Loucy (cell line): Measurements from ENCODE around the gene PAX5.

ENCODE experiments used
- H2AFZ ChIP-seq: fragments of 200-600 bp; sonication (generic); 2 replicates; pipeline ENCODE4 v1.6.0; 2016; ENCODE audit warnings: antibody characterized with exemption, mild to moderate bottlenecking, low read length, moderate library complexity
- H3F3A ChIP-seq: fragments of 200-600 bp; 2 replicates; pipeline ENCODE4 v1.6.0; 2016; ENCODE audit warnings: antibody characterized with exemption, low read depth, mild to moderate bottlenecking
- H3K27me3 ChIP-seq: fragments of 200-600 bp; sonication (generic); 2 replicates; pipeline ENCODE4 v1.6.1; 2014; ENCODE audit warnings: low read length, mild to moderate bottlenecking; ENCODE audit not compliant: insufficient read depth, poor library complexity, severe bottlenecking
- H3K36me3 ChIP-seq: fragments of 200-600 bp; sonication (generic); 2 replicates; pipeline ENCODE4 v1.6.1; 2016; ENCODE audit warnings: low read length; ENCODE audit not compliant: insufficient read depth
- H3K4me1 ChIP-seq: fragments of 200-600 bp; sonication (generic); 2 replicates; pipeline ENCODE4 v1.5.1; 2014; ENCODE audit warnings: low read length, mild to moderate bottlenecking; ENCODE audit not compliant: insufficient read depth, poor library complexity, severe bottlenecking
- H3K4me2 ChIP-seq: fragments of 200-600 bp; sonication (generic); 2 replicates; pipeline ENCODE4 v1.6.0; 2014; ENCODE audit warnings: antibody characterized with exemption, low read length, low read depth, mild to moderate bottlenecking; ENCODE audit not compliant: poor library complexity, severe bottlenecking
- H3K4me3 ChIP-seq: fragments of 200-600 bp; sonication (generic); 2 replicates; pipeline ENCODE4 v1.5.1; 2014; ENCODE audit warnings: low read length, mild to moderate bottlenecking, mixed read lengths; ENCODE audit not compliant: poor library complexity, severe bottlenecking
- H3K79me2 ChIP-seq: fragments of 200-600 bp; sonication (generic); 2 replicates; pipeline ENCODE4 v1.6.1; 2014; ENCODE audit warnings: low read length; ENCODE audit not compliant: insufficient read depth
- H3K9ac ChIP-seq: fragments of 200-600 bp; sonication (generic); 2 replicates; pipeline ENCODE4 v1.6.0; 2014; ENCODE audit warnings: mild to moderate bottlenecking, low read depth, low read length, moderate library complexity; ENCODE audit not compliant: poor library complexity, severe bottlenecking
- H3K9me2 ChIP-seq: fragments of 200-600 bp; sonication (generic); replicated peaks from 2 replicates; pipeline ENCODE4 v1.6.1; 2016; ENCODE audit warnings: low read depth, low read length, mixed read lengths
- H3K9me3 ChIP-seq: fragments of 200-600 bp; sonication (generic); 2 replicates; pipeline ENCODE4 v1.6.1; 2014; ENCODE audit warnings: mild to moderate bottlenecking, antibody characterized with exemption, low read length, low read depth; ENCODE audit not compliant: insufficient read depth
- H4K20me1 ChIP-seq: fragments of 200-600 bp; sonication (generic); 2 replicates; pipeline ENCODE4 v1.6.0; 2014; ENCODE audit warnings: antibody characterized with exemption, low read length, mild to moderate bottlenecking; ENCODE audit not compliant: insufficient read depth, poor library complexity, severe bottlenecking
- EZH2phosphoT487 ChIP-seq: fragments of 200-600 bp; IDR thresholded peaks from 2 replicates; pipeline ENCODE4 v1.6.1; 2018; ENCODE audit warnings: antibody characterized with exemption, mild to moderate bottlenecking, moderate library complexity, borderline replicate concordance
- TF ChIP-seq, protein P1 (sequence below): fragments of 200-600 bp; sonication (generic); conservative IDR thresholded peaks from 2 replicates; pipeline ENCODE4 v1.5.1; 2014; ENCODE audit warnings: mild to moderate bottlenecking, antibody characterized with exemption, low read length

The PAX5 gene

GRCh38 chr9:36822201-36822600 is 211.9 kb downstream of the PAX5 start:
- Histone ChIP-seq H4K20me1 (no peaks in the 10 kb centered on the region), H3K4me2 (no peak overlapping the region), H3K27me3 (no peaks in the 10 kb centered on the region)

DNA sequence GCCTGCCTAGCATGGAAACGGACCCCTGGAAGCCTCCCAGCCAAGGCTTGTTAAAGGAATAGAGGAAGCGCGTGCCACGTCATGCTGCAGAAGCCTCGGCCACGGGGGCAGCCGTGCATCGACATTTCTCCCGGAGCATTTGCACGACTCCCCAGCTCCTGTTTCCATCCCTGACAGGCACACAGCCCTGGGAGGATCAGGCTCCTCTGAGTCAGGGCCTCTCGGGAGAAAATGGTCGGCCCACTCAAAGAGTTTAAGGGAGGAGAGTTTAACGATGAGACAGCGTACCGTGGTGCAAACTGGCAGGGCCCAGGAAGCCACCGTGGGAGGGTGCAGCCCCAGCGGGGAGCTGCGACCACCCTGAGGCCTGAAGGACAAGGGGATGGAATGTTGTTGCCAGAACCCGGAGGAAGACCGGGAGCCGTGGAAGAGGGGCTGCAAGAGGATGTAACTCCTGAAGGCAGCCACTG is 213.6 kb downstream of the PAX5 start:
- no peak for TF ChIP-seq EZH2phosphoT487
- TF ChIP-seq, protein P1, sequence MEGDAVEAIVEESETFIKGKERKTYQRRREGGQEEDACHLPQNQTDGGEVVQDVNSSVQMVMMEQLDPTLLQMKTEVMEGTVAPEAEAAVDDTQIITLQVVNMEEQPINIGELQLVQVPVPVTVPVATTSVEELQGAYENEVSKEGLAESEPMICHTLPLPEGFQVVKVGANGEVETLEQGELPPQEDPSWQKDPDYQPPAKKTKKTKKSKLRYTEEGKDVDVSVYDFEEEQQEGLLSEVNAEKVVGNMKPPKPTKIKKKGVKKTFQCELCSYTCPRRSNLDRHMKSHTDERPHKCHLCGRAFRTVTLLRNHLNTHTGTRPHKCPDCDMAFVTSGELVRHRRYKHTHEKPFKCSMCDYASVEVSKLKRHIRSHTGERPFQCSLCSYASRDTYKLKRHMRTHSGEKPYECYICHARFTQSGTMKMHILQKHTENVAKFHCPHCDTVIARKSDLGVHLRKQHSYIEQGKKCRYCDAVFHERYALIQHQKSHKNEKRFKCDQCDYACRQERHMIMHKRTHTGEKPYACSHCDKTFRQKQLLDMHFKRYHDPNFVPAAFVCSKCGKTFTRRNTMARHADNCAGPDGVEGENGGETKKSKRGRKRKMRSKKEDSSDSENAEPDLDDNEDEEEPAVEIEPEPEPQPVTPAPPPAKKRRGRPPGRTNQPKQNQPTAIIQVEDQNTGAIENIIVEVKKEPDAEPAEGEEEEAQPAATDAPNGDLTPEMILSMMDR = no peak

More at GRCh38 chr9:36822201-36822600, 211.9 kb downstream of the PAX5 start:
- Histone ChIP-seq H3K9me3 (no peaks in the 10 kb centered on the region), H3K36me3 (no peaks in the 10 kb centered on the region), H3K4me1 (no peaks in the 10 kb centered on the region), H3K4me3 (no peak overlapping the region), H3K9ac (no peak overlapping the region), H3K9me2 (no peaks in the 10 kb centered on the region), H3K79me2 (no peaks in the 10 kb centered on the region), H3F3A (no peaks in the 10 kb centered on the region), H2AFZ (no peak overlapping the region)
- no peak for TF ChIP-seq EZH2phosphoT487

DNA sequence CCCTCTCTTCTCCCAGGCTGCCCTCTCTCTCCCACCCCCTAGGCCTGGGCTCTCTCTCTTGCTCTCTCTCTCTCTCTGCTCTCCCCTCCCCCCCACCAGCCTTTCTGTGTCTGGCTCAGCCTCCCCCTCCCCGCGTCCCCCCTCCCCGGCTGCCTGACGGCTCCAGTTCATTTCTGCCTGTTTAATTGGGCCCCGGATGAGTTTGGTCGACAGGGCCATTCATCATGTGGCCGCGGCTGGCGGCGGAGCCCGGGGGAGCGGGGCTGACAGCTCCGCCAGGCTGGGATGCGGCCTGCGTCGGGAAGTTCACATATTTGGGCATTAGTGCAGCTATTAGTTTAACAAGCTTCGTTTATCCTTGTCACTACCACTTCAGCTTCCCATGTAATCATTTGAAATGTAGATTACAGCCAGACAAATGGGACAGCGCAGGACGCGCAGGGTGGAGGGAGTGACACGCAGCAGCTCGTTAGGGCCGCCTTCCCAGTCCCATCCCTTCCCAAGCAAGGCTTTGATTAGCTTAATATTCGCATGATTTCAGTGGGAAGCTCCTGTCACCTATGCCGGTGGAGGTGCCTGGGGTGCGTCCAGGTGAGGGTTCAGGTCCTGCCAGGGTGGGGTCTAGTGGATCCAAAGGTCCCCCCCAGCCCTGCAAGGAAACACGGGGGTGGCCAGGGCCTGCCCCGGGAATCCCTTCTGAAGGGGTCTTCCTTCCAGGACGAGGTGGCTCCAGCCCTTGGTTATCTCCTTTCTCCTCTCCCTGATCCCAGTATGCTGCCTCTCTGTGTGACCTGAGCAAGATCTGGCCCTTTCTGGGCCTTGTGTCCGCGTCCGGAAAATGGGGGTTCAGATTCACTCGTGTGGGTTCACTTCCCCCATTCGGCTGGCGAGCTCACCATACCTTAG is 214.8 kb downstream of the PAX5 start:
- H3K27me3 ChIP-seq = no peaks in the 10 kb centered on the region
- H3K79me2 ChIP-seq = no peaks in the 10 kb centered on the region
- no peak overlapping the region for H3K4me2 ChIP-seq
- H3K9me3 ChIP-seq = no peaks in the 10 kb centered on the region
- H3K9me2 ChIP-seq = no peaks in the 10 kb centered on the region
- peaks cover 4% of the 10 kb centered on the region for H3K4me1 ChIP-seq
- H3F3A ChIP-seq = no peaks in the 10 kb centered on the region
- H3K9ac ChIP-seq = no peak overlapping the region
- no peak overlapping the region for H3K4me3 ChIP-seq
- H3K36me3 ChIP-seq = no peaks in the 10 kb centered on the region
- H4K20me1 ChIP-seq = no peaks in the 10 kb centered on the region
- TF ChIP-seq, protein P1 = no peak
- TF ChIP-seq EZH2phosphoT487 = no peak
- no peak overlapping the region for H2AFZ ChIP-seq

More for the DNA sequence above, 213.6 kb downstream of the PAX5 start:
- Histone ChIP-seq H3K9me3 (no peaks in the 10 kb centered on the region), H2AFZ (no peak overlapping the region), H3K36me3 (no peaks in the 10 kb centered on the region), H3K9me2 (no peaks in the 10 kb centered on the region), H4K20me1 (no peaks in the 10 kb centered on the region), H3K9ac (no peak overlapping the region), H3K27me3 (no peaks in the 10 kb centered on the region), H3K4me1 (no peaks in the 10 kb centered on the region), H3K4me2 (no peak overlapping the region), H3F3A (no peaks in the 10 kb centered on the region), H3K4me3 (no peak overlapping the region), H3K79me2 (no peaks in the 10 kb centered on the region)
